MG63 (cell line): ENCODE data around the gene EXOC3L2. TPM values are rescaled to one million over a fixed set of nuclear protein-coding genes. Genes with fewer than 3 reads are reported as not detected.
"Not testable (repeated sequence)": the region's sequence is repeated elsewhere in the genome, so short reads cannot be mapped to it uniquely, and the experiment has no call there.

Source experiments
- DNase-seq: peaks from one replicate; pipeline ENCODE4 v3.0.0-alpha.2; 2020
- H3K27me3 ChIP-seq: fragments of 250-450 bp; sonication (Bioruptor Pico); 2 replicates; pipeline ENCODE4 v1.5.1; 2020; ENCODE audit warnings: mild to moderate bottlenecking, moderate library complexity
- H3K36me3 ChIP-seq: fragments of 250-450 bp; sonication (Bioruptor Pico); 2 replicates; pipeline ENCODE4 v1.5.1; 2020; ENCODE audit warnings: mild to moderate bottlenecking, moderate library complexity
- H3K4me3 ChIP-seq: fragments of 250-450 bp; sonication (Bioruptor Pico); 2 replicates; pipeline ENCODE4 v1.5.1; 2020; ENCODE audit warnings: mild to moderate bottlenecking, moderate library complexity
- H3K9me3 ChIP-seq: fragments of 250-450 bp; sonication (Bioruptor Pico); 2 replicates; pipeline ENCODE4 v1.5.1; 2020; ENCODE audit warnings: mild to moderate bottlenecking, moderate library complexity
- total RNA-seq: library from RNA; depleted of rRNA; stranded (reverse); fragments of >200 nt; shearing (Covaris generic); gene quantifications from 2 replicates; pipeline ENCODE4 v1.2.3, GENCODE V29; 2014; ENCODE audit warnings: low replicate concordance; rRNA removed

The EXOC3L2 gene
- not detected in 2 replicates for total RNA-seq

DNA sequence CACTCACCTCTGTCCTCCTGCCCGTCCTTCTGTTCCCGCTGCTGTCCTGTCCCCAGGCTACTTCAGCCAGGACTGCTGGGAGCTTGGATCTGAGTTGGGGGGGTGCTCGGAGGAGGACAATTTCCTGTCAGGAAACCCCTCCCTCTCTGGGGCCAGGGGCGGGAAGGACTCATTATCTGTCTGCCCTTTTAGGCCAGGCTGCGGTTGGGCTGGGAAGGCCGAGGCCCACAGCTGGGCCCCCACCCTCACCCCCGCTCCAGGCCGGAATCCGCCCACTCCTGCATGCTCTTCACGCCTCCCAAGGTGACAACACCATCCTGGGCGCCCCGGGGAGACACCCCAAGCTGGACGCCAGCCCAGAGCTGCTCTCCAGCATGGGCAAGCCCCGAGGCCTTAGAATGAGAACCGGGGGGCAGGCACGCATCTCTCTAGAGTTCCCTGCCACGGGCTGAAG lies at the start of gene EXOC3L2:
TSS of gene EXOC3L2 (minus strand) at position 74 of the 454 bp plus-strand sequence. CDS start 6,362 bp downstream, outside the sequence.
- Histone ChIP-seq H3K4me3 (no peak within 1 kb of the TSS), H3K27me3 (no peaks in the 10 kb centered on the region), H3K36me3 (no peaks in the 10 kb centered on the region), H3K9me3 (no peaks in the 10 kb centered on the region)
- DNase-seq: no peak

- Histone ChIP-seq H3K4me3 (no peak overlapping the region), H3K27me3 (no peaks in the 10 kb centered on the region), H3K36me3 (peaks cover 30% of the 10 kb centered on the region), H3K9me3 (no peaks in the 10 kb centered on the region)
- peak; percentile 12 for DNase-seq
Measured at GRCh38 chr19:45294291-45295029, 49.3 kb upstream of the EXOC3L2 start.

DNA sequence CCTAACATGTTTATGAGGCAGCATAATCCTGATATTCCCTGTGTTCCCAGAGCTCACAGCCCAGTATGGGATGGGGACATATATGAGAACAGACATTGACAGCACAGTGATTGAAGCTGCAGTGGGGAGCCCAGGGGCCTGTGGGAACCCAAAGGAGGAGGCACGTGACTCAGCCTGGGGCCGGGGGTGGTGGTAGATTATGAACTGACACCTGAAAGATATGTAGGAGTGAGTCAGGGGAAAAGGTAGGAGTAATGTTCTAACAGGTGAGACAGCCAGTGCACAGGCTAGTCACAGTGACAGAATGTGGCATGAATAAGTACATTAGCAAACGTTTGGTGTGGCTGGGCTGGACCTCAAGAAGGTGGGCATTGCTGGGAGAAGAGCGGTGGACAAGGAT lies 48.5 kb upstream of the EXOC3L2 start:
- Histone ChIP-seq H3K36me3 (peaks cover 30% of the 10 kb centered on the region), H3K4me3 (no peak overlapping the region), H3K9me3 (no peaks in the 10 kb centered on the region), H3K27me3 (no peaks in the 10 kb centered on the region)
- no peak for DNase-seq

- H3K36me3 ChIP-seq: peaks cover 38% of the 10 kb centered on the region
- H3K9me3 ChIP-seq: no peaks in the 10 kb centered on the region
- no peak for DNase-seq
- no peak overlapping the region for H3K4me3 ChIP-seq
- H3K27me3 ChIP-seq: no peaks in the 10 kb centered on the region
Measured at GRCh38 chr19:45291834-45292233, 46.6 kb upstream of the EXOC3L2 start.

GRCh38 chr19:45290381-45290931 lies 45.2 kb upstream of the EXOC3L2 start:
- Histone ChIP-seq H3K4me3 (no peak overlapping the region), H3K9me3 (no peaks in the 10 kb centered on the region), H3K36me3 (peaks cover 40% of the 10 kb centered on the region), H3K27me3 (no peaks in the 10 kb centered on the region)
- no peak for DNase-seq

- peaks cover 47% of the 10 kb centered on the region for H3K36me3 ChIP-seq
- no peak overlapping the region for H3K4me3 ChIP-seq
- H3K9me3 ChIP-seq: no peaks in the 10 kb centered on the region
- no peaks in the 10 kb centered on the region for H3K27me3 ChIP-seq
- DNase-seq: no peak
Measured at GRCh38 chr19:45283443-45284033, 38.3 kb upstream of the EXOC3L2 start.

DNA sequence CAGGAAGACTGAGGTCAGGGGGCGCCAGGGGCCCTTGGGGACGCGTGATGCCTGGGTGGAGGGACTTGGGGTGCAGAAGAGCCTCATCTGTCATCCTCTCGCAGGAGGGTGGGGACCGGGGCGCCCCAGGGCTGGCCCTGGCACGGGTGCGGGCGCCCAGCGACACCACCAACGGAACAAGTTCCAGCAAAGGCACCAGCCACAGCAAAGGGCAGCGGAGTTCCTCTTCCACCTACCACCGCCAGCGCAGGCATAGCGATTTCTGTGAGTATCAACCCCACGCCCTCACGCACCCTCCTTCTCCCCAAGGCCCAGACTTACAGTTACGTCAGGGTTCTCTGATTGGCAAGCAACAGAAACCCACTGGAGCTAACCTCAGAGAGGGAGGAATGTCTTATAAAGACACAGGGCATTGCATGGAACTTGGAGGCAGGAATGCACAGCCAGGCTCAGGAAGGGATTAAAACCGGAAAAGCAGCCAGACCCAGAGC lies 35.3 kb upstream of the EXOC3L2 start:
- peaks cover 53% of the 10 kb centered on the region for H3K36me3 ChIP-seq
- no peak overlapping the region for H3K4me3 ChIP-seq
- no peak for DNase-seq
- no peaks in the 10 kb centered on the region for H3K27me3 ChIP-seq
- H3K9me3 ChIP-seq: no peaks in the 10 kb centered on the region

GRCh38 chr19:45279587-45280192 lies 34.5 kb upstream of the EXOC3L2 start:
- Histone ChIP-seq H3K4me3 (no peak overlapping the region), H3K27me3 (no peaks in the 10 kb centered on the region), H3K36me3 (peaks cover 54% of the 10 kb centered on the region), H3K9me3 (no peaks in the 10 kb centered on the region)
- no peak for DNase-seq

DNA sequence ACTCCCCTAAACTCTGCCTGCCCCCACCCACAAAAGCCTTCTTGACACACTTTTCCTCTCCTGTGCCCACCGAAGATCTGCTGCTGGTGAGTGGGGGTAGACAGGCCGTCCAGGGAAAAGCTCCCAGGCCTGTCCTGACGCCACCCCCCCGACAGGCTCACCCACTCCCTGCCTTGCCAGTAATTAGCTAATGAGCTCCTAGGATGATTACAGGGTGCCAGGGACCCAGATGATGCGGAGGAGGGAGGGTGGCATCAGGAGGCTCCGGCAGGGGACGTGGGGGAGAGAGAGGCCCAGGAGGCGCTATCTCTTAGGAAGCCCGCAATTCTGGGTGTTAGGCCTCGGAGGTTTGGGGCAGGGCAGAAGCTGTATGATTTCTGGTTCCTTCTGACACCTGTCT lies 32.9 kb upstream of the EXOC3L2 start:
- DNase-seq: no peak
- H3K27me3 ChIP-seq: no peaks in the 10 kb centered on the region
- no peaks in the 10 kb centered on the region for H3K9me3 ChIP-seq
- no peak overlapping the region for H3K4me3 ChIP-seq
- H3K36me3 ChIP-seq: peaks cover 66% of the 10 kb centered on the region

GRCh38 chr19:45276284-45276687 lies 31.1 kb upstream of the EXOC3L2 start:
- peaks cover 61% of the 10 kb centered on the region for H3K36me3 ChIP-seq
- no peak overlapping the region for H3K4me3 ChIP-seq
- no peak for DNase-seq
- no peaks in the 10 kb centered on the region for H3K27me3 ChIP-seq
- no peaks in the 10 kb centered on the region for H3K9me3 ChIP-seq

DNA sequence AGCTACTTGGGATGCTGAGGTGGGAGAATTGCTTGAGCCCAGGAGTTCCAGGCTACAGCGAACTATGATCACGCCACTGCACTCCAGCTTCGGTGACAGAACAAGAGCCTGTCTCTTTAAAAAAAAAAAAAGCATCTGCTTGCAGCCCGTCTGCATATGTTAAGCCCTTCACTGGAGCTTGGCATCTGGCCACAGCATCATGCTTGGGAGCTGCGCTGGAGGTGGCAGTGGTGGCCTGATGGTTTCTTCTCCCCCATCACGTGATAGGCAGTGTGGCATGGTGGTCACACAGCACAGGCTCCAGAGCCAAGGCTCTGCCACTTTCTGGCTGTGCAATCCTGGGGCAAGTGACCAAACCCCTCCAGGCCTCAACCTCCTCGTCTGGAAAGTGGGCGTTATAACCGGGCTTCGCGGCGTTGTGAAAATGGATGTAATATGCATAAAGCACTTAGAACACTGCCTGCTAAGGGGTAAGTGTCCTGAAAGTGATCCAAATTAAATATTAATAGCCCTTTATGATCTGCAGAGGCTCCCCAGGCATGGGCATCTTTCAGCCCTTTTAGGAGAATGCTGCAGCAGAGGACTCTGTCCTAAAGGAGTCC lies 30.3 kb upstream of the EXOC3L2 start:
- Histone ChIP-seq H3K4me3 (no peak overlapping the region), H3K9me3 (no peaks in the 10 kb centered on the region), H3K36me3 (peaks cover 68% of the 10 kb centered on the region), H3K27me3 (no peaks in the 10 kb centered on the region)
- DNase-seq: no peak

- no peak overlapping the region for H3K4me3 ChIP-seq
- H3K36me3 ChIP-seq: peaks cover 59% of the 10 kb centered on the region
- no peak for DNase-seq
Measured at GRCh38 chr19:45273521-45273855, 28.3 kb upstream of the EXOC3L2 start.

DNA sequence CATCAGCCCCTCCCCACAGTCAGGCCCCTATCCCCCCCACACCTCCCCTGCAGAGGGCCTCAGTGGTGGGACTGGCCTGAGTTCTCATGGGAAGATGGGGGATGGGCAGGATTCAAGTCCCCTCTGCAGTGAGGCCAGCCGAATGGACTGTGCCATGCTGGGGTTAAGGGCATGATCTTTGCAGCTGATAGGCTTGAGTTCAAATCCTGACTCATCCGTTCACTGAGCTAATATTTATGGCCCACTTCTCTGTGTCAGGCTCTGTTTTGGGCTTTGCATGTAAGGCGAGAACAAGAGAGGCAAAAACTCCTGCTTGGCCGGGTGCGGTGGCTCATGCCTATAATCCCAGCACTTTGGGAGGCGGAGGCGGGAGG lies 26.5 kb upstream of the EXOC3L2 start:
- H3K9me3 ChIP-seq: no peaks in the 10 kb centered on the region
- H3K27me3 ChIP-seq: no peaks in the 10 kb centered on the region
- no peak for DNase-seq
- no peak overlapping the region for H3K4me3 ChIP-seq
- H3K36me3 ChIP-seq: peaks cover 53% of the 10 kb centered on the region

More at GRCh38 chr19:45273521-45273855, 28.3 kb upstream of the EXOC3L2 start:
- Histone ChIP-seq H3K27me3 (no peaks in the 10 kb centered on the region), H3K9me3 (no peaks in the 10 kb centered on the region)

- DNase-seq: no peak
- H3K4me3 ChIP-seq: no peak overlapping the region
- no peaks in the 10 kb centered on the region for H3K27me3 ChIP-seq
- no peaks in the 10 kb centered on the region for H3K9me3 ChIP-seq
- H3K36me3 ChIP-seq: peaks cover 55% of the 10 kb centered on the region
Measured at GRCh38 chr19:45271098-45271734, 26.0 kb upstream of the EXOC3L2 start.

DNA sequence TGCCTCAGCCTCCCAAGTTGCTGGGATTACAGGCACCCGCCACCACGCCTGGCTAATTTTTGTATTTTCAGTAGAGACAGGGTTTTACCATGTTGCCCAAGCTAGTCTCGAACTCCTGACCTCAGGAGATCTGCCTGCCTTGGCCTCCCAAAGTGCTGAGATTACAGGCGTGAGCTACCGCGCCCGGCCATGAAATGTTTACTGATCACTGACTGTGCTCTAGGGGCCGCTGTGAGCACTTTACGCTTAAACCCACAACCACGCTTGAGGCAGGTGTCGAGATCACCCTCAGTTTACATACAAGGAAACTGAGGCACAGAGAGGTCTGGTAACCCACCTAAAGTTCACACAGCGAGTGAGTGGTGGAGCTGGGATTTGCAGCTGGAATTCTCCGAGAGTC lies 24.7 kb upstream of the EXOC3L2 start:
- DNase-seq, H3K4me3 ChIP-seq, H3K27me3 ChIP-seq, H3K9me3 ChIP-seq: not testable (repeated sequence)
- H3K36me3 ChIP-seq: peaks cover 45% of the 10 kb centered on the region

DNA sequence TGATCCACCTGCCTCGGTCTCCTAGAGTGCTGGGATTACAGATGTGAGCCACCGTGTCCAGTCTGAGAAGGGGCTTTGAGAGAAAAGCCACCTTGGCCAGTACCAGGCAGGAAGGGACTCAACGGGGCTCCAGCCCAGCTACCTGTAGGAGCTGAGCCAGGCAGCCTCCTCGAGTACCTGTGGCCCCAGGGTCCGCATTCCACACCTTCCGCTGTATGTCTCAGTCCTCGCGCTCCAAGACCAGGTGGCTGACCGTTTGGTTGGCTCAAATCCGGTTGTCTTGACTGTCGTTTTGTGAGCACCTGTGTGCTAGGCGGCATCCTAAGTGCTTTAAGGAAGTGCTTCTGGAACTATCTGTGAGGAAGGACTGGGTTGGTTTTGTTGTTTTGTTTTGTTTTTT lies 22.1 kb upstream of the EXOC3L2 start:
- DNase-seq: no peak
- H3K4me3 ChIP-seq: no peak overlapping the region
- H3K36me3 ChIP-seq: peaks cover 33% of the 10 kb centered on the region

More for the DNA sequence above, 22.1 kb upstream of the EXOC3L2 start:
- H3K27me3 ChIP-seq: no peaks in the 10 kb centered on the region
- no peaks in the 10 kb centered on the region for H3K9me3 ChIP-seq
